ENCODE measurements around the gene R3HCC1L. TPM values are rescaled to one million over a fixed set of nuclear protein-coding genes. Genes with fewer than 3 reads are reported as not detected.

R3HCC1L gene
- total and polyA plus RNA-seq, 2 donors (not counting 1 experiment from before 2014, with no cell fraction given): 11.6 to 25.1 TPM

DNA sequence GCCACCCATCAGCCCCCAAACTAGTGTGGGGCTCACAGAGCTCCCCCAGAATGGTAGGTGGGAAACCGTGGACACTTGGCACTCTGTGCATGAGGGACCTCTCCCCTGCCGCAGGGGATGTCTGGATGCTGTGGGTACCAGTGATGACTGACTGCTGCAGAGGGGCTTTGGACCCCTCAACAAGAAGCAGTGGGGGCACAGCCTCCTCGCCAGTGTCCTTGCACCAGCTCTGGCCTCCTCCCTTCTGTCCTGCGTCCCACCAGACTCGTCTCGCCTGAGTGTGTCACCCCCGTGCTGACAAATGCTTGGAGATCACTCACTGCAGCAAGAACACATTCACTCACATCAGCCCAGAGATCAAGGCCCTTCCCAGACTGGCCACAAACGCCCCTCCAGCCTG, 37.3 kb upstream of the R3HCC1L start:
- Histone ChIP-seq H3K4me2 (replicated peaks; ENCODE audit: low read depth, low read length, poor library complexity, severe bottlenecking) (no peak overlapping the region), H3K4me3 (ENCODE audit: control extremely low read depth in 1 of 5, extremely low read depth in 1 of 5, insufficient read depth in 1 of 5, low read depth in 2 of 5, low read length in 4 of 5) (no peak overlapping the region), H4K20me1 (ENCODE audit: control insufficient read depth, insufficient read depth, low read length, poor library complexity, severe bottlenecking) (no peaks in the 10 kb centered on the region), H3K4me1 (ENCODE audit: control insufficient read depth in 2 of 2, insufficient read depth in 2 of 2, low read length in 2 of 2) (no peaks in the 10 kb centered on the region), H3K27ac (ENCODE audit: low read length in 2 of 2) (no peak overlapping the region), H3K9me3 (ENCODE audit: control extremely low read depth in 1 of 3, control insufficient read depth in 2 of 3, insufficient read depth in 1 of 3, low read length in 2 of 3) (no peaks in the 10 kb centered on the region), H3K9ac (ENCODE audit: low read length) (no peak overlapping the region), H2AFZ (ENCODE audit: insufficient read depth, low read depth, low read length, poor library complexity, severe bottlenecking) (no peak overlapping the region), H3K27me3 (replicated peaks in 1 of 4; ENCODE audit: control extremely low read depth in 1 of 4, control insufficient read depth in 3 of 4, insufficient read depth in 4 of 4, low read length in 3 of 4) (no peaks in the 10 kb centered on the region), H3K79me2 (ENCODE audit: control insufficient read depth, insufficient read depth, low read length) (no peaks in the 10 kb centered on the region), H3K36me3 (replicated peaks in 1 of 2; ENCODE audit: control extremely low read depth in 1 of 2, control insufficient read depth in 1 of 2, extremely low read depth in 1 of 2, insufficient read depth in 2 of 2, low read length in 1 of 2) (no peaks in the 10 kb centered on the region)
- ChIA-PET POLR2A (no interaction called here), CTCF (no interaction called here)
- intact Hi-C loops (cut with micrococcal nuclease): no loop called here
- ATAC-seq (ENCODE audit: low read depth) (no peak), DNase-seq (no peak)
- H3K9me3 Mint-ChIP-seq (ENCODE audit: insufficient read depth): no peaks in the 10 kb centered on the region
- whole genome bisulfite sequencing (ENCODE audit: insufficient coverage): 75% methylated on average over 8 of the region's 8 CpGs
- H3K27ac Mint-ChIP-seq: no peak overlapping the region
- H3K4me1 Mint-ChIP-seq: no peaks in the 10 kb centered on the region
- TF ChIP-seq, protein P1, sequence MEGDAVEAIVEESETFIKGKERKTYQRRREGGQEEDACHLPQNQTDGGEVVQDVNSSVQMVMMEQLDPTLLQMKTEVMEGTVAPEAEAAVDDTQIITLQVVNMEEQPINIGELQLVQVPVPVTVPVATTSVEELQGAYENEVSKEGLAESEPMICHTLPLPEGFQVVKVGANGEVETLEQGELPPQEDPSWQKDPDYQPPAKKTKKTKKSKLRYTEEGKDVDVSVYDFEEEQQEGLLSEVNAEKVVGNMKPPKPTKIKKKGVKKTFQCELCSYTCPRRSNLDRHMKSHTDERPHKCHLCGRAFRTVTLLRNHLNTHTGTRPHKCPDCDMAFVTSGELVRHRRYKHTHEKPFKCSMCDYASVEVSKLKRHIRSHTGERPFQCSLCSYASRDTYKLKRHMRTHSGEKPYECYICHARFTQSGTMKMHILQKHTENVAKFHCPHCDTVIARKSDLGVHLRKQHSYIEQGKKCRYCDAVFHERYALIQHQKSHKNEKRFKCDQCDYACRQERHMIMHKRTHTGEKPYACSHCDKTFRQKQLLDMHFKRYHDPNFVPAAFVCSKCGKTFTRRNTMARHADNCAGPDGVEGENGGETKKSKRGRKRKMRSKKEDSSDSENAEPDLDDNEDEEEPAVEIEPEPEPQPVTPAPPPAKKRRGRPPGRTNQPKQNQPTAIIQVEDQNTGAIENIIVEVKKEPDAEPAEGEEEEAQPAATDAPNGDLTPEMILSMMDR (IDR thresholded peaks at IDR 0.05): no peak
- no peak for TF ChIP-seq EZH2 (IDR thresholded peaks at IDR 0.05; ENCODE audit: borderline replicate concordance, insufficient read depth, low read depth, low read length, poor library complexity, severe bottlenecking)
- peaks cover 11% of the 10 kb centered on the region for H3K27me3 Mint-ChIP-seq
- no peak overlapping the region for H3K4me3 Mint-ChIP-seq

DNA sequence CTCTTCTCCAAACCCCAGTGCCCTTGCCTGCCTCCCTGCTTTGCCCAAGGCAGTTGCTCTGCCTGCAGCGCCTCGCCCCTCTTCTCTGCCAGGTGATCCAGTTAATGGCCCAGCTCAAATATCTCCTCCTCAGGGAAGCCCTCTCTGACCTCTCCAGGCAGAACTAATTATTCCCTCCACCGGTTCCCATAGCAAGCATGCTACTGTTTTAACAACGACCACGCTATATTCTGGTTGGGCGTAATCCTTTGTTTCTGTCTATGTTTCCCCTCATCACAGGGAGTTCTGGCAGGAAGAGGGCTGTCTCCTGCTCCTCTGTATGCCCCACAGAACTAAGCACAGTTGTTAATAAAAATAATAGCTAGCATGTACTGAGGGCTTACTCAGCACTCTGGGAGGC, 36.8 kb upstream of the R3HCC1L start:
- Histone ChIP-seq H3K9me3 (ENCODE audit: control extremely low read depth in 1 of 3, control insufficient read depth in 2 of 3, insufficient read depth in 1 of 3, low read length in 2 of 3) (no peaks in the 10 kb centered on the region), H3K4me1 (ENCODE audit: control insufficient read depth in 2 of 2, insufficient read depth in 2 of 2, low read length in 2 of 2) (no peaks in the 10 kb centered on the region), H3K27me3 (replicated peaks in 1 of 4; ENCODE audit: control extremely low read depth in 1 of 4, control insufficient read depth in 3 of 4, insufficient read depth in 4 of 4, low read length in 3 of 4) (no peaks in the 10 kb centered on the region), H3K9ac (ENCODE audit: low read length) (no peak overlapping the region), H3K27ac (ENCODE audit: low read length in 2 of 2) (no peak overlapping the region), H3K36me3 (replicated peaks in 1 of 2; ENCODE audit: control extremely low read depth in 1 of 2, control insufficient read depth in 1 of 2, extremely low read depth in 1 of 2, insufficient read depth in 2 of 2, low read length in 1 of 2) (no peaks in the 10 kb centered on the region), H3K4me2 (replicated peaks; ENCODE audit: low read depth, low read length, poor library complexity, severe bottlenecking) (no peak overlapping the region), H3K79me2 (ENCODE audit: control insufficient read depth, insufficient read depth, low read length) (no peaks in the 10 kb centered on the region), H4K20me1 (ENCODE audit: control insufficient read depth, insufficient read depth, low read length, poor library complexity, severe bottlenecking) (no peaks in the 10 kb centered on the region), H3K4me3 (ENCODE audit: control extremely low read depth in 1 of 5, extremely low read depth in 1 of 5, insufficient read depth in 1 of 5, low read depth in 2 of 5, low read length in 4 of 5) (no peak overlapping the region), H2AFZ (ENCODE audit: insufficient read depth, low read depth, low read length, poor library complexity, severe bottlenecking) (no peak overlapping the region)
- DNase-seq (no peak), ATAC-seq (ENCODE audit: low read depth) (no peak)
- CTCF ChIA-PET: interaction anchor here (0.6 kb wide), 1 partner anchor 88 kb away, joined by 5 read pairs; no protein-coding TSS in a partner anchor
- H3K27me3 Mint-ChIP-seq: peaks cover 11% of the 10 kb centered on the region
- TF ChIP-seq EZH2 (IDR thresholded peaks at IDR 0.05; ENCODE audit: borderline replicate concordance, insufficient read depth, low read depth, low read length, poor library complexity, severe bottlenecking): no peak
- TF ChIP-seq, protein P1 (IDR thresholded peaks at IDR 0.05): no peak
- 60% methylated on average over 4 of the region's 6 CpGs for WGBS (ENCODE audit: insufficient coverage)
- no peaks in the 10 kb centered on the region for H3K9me3 Mint-ChIP-seq (ENCODE audit: insufficient read depth)
- intact Hi-C loops (cut with micrococcal nuclease): no loop called here
- no peak overlapping the region for H3K4me3 Mint-ChIP-seq
- no peak overlapping the region for H3K27ac Mint-ChIP-seq
- H3K4me1 Mint-ChIP-seq: no peaks in the 10 kb centered on the region
- POLR2A ChIA-PET: no interaction called here
